KMS-11 (cell line): Measurements from ENCODE around the gene PHRF1.

Experiments
- H2AFZ ChIP-seq: fragments of 200-600 bp; sonication (generic); 2 replicates; pipeline ENCODE4 v1.6.1; 2016; ENCODE audit warnings: antibody characterized with exemption, mixed run types, low read depth
- H3K27ac ChIP-seq: fragments of 200-600 bp; sonication (generic); 2 replicates; pipeline ENCODE4 v1.6.1; 2016; ENCODE audit warnings: mild to moderate bottlenecking, mixed run types
- H3K27me3 ChIP-seq: fragments of 200-600 bp; sonication (generic); 2 replicates; pipeline ENCODE4 v1.6.1; 2017; ENCODE audit warnings: mild to moderate bottlenecking, low read depth, mixed run types, moderate library complexity; ENCODE audit not compliant: insufficient read depth
- H3K36me3 ChIP-seq: fragments of 200-600 bp; sonication (generic); 2 replicates; pipeline ENCODE4 v1.6.1; 2017; ENCODE audit warnings: mild to moderate bottlenecking, mixed run types; ENCODE audit not compliant: insufficient read depth
- H3K4me1 ChIP-seq: fragments of 200-600 bp; sonication (generic); 2 replicates; pipeline ENCODE4 v1.6.1; 2016; ENCODE audit warnings: mild to moderate bottlenecking, low read depth, mixed run types; ENCODE audit not compliant: poor library complexity, severe bottlenecking
- H3K4me2 ChIP-seq: fragments of 200-600 bp; sonication (generic); 2 replicates; pipeline ENCODE4 v1.7.0; 2016; ENCODE audit warnings: mild to moderate bottlenecking, mixed run types
- H3K4me3 ChIP-seq: fragments of 200-600 bp; sonication (generic); IDR thresholded peaks from 2 replicates; pipeline ENCODE4 v1.6.1; 2017; ENCODE audit warnings: low read depth, low read length, mixed read lengths; ENCODE audit not compliant: insufficient read depth
- H3K79me2 ChIP-seq: fragments of 200-600 bp; sonication (generic); 2 replicates; pipeline ENCODE4 v1.6.1; 2016; ENCODE audit warnings: low read depth, mixed run types; ENCODE audit not compliant: insufficient read depth
- H3K9ac ChIP-seq: fragments of 200-600 bp; sonication (generic); 2 replicates; pipeline ENCODE4 v1.6.1; 2016; ENCODE audit warnings: mild to moderate bottlenecking, mixed run types
- H4K20me1 ChIP-seq: fragments of 200-600 bp; sonication (generic); 2 replicates; pipeline ENCODE4 v1.6.1; 2016; ENCODE audit warnings: mild to moderate bottlenecking, mixed run types; ENCODE audit not compliant: insufficient read depth
- CTCF ChIP-seq: fragments of 200-600 bp; sonication (generic); conservative IDR thresholded peaks from 2 replicates; pipeline ENCODE4 v1.6.1; 2017; ENCODE audit warnings: low read depth, mild to moderate bottlenecking, antibody characterized with exemption, low read length, moderate library complexity, mixed read lengths

Gene PHRF1

DNA sequence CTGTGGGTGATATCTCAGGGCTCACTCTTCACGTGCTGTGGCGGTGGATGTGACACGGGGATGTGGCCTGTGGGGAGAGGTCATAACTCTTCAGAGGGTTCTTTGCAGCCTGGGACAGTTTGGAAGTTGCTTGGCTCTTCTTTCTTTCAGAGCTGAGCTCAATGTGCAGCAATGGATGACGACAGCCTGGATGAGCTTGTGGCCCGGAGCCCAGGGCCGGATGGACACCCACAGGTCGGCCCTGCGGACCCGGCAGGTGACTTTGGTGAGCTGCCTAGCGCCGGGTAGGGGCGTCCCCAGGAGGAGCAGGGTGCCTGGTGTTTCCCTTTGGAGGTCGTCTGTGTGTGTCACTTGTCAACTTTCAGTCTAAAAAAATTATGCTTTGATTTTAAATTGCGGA lies 5.1 kb downstream of the PHRF1 start:
- Histone ChIP-seq H3K79me2 (peaks cover 71% of the 10 kb centered on the region), H3K4me2 (no peak overlapping the region), H3K4me1 (peaks cover 25% of the 10 kb centered on the region), H2AFZ (no peak overlapping the region), H3K36me3 (no peaks in the 10 kb centered on the region), H3K27ac (no peak overlapping the region), H3K27me3 (no peaks in the 10 kb centered on the region), H3K9ac (no peak overlapping the region), H3K4me3 (no peak overlapping the region), H4K20me1 (peaks cover 50% of the 10 kb centered on the region)
- TF ChIP-seq CTCF, result no peak

- Histone ChIP-seq H3K9ac (no peak overlapping the region), H3K4me2 (no peak overlapping the region), H3K4me3 (no peak overlapping the region), H3K79me2 (peaks cover 73% of the 10 kb centered on the region), H3K4me1 (peaks cover 29% of the 10 kb centered on the region), H3K27ac (no peak overlapping the region), H4K20me1 (peaks cover 50% of the 10 kb centered on the region), H3K27me3 (no peaks in the 10 kb centered on the region), H3K36me3 (no peaks in the 10 kb centered on the region), H2AFZ (no peak overlapping the region)
- TF ChIP-seq CTCF, result no peak
Measured at GRCh38 chr11:581752-582151, 5.5 kb downstream of the PHRF1 start.

DNA sequence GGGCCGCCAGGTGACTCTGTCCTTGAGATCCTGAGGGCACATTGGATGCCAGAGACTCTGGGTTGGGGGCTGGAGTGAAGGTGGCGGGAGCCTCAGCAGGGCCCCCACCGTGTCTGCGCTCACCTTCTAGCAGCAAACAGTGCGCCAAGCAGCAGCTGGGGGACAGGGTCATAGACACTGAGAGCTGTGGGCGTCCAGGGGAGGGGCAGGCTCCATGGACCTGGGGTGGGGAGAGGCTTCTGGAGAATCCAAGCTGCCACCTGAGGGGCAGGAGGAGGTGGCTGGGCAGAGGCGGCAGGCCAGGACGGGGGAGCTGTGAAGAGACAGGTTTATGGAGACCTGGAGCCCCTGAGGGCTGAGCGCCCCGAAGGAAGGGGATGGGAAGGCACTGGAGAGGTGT lies 8.0 kb downstream of the PHRF1 start:
- no peak for TF ChIP-seq CTCF
- Histone ChIP-seq H4K20me1 (peaks cover 27% of the 10 kb centered on the region), H3K27ac (no peak overlapping the region), H3K9ac (no peak overlapping the region), H3K4me3 (no peak overlapping the region), H3K27me3 (no peaks in the 10 kb centered on the region), H2AFZ (no peak overlapping the region), H3K36me3 (no peaks in the 10 kb centered on the region), H3K4me1 (peaks cover 24% of the 10 kb centered on the region), H3K79me2 (peaks cover 54% of the 10 kb centered on the region), H3K4me2 (no peak overlapping the region)

DNA sequence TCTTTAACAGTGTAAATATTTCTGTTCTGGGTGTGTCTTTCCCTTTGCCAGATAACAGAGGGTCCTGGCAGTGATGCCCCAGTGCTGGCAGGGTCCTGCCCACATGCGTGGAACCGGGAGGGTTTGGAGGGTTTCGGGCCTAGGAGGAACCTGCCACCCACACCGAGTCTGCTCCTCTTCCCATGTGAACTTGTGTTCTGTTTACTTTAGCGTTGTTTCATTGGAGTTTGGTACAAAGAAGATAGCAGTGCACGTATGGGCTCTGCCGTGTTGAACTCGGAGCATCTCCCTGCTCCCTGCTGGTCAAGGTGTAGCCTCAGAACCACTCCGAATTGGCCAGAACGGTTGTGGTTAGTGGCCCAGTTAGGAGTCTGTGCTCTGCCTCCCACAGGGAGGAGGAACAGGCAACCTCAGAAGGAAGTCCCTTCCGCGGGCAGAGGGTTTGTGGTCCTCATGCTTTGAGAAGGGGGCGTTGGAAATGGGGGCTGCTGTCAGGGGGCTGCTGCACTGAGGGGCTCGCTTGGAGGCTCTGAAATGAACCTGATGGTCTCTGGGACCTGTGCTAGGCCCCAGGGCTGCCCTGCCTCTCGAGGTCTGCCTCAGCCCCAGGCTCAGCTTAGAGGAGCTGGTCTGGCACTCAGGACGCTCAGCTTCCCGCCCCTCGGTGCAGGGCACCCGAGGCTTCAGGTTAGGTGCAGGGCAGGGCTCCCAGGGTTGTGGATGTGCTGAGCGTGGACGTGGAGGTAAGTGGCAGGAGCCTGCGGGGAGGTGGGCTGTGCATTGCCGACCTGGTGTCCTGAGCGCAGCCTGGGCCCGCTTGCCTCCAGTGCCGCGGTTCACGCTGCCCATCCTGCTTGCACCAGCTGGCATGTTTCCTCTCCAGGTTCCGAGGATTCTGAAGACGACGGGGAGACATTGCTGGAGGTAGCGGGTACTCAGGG lies 10.4 kb downstream of the PHRF1 start:
- Histone ChIP-seq H3K36me3 (no peaks in the 10 kb centered on the region), H3K79me2 (peaks cover 33% of the 10 kb centered on the region), H3K27me3 (no peaks in the 10 kb centered on the region), H2AFZ (no peak overlapping the region), H3K9ac (no peak overlapping the region), H3K27ac (peak overlapping the region; percentile 18; the same call in 1 of the 2 replicates), H3K4me2 (no peak overlapping the region), H3K4me1 (peaks cover 23% of the 10 kb centered on the region), H4K20me1 (0 out of 2 replicates have a peak, but pooled peaks cover 5% of the 10 kb centered on the region), H3K4me3 (no peak overlapping the region)
- no peak for TF ChIP-seq CTCF
